Cardiac septum (tissue), 1 donor: ENCODE measurements around the gene MYOM3. TPM values are rescaled to one million over a fixed set of nuclear protein-coding genes. Genes with fewer than 3 reads are reported as not detected.

Experiments used
- DNase-seq: peaks from one replicate; pipeline ENCODE4 v3.0.0-alpha.2; 2020; ENCODE audit warnings: low spot score
- intact Hi-C: fragments of 100-400 bp; cut with DNase I; formaldehyde crosslinking; loops from one replicate; pipeline ENCODE4 v1.14.0; 2022
- long read RNA-seq: library from polyadenylated mRNA; unstranded; transcript quantifications from one replicate; pipeline ENCODE4 v2.0.0, GENCODE V29; 2021
- total RNA-seq: library from RNA; stranded (reverse); fragmentation: NEBNext Ultra II Directional; extraction: Animal tissue kit (Norgen Biotek cat#: 25700); gene quantifications from one replicate; pipeline ENCODE4 v1.2.1, GENCODE V29; 2021
- donor health status: DM: no; HTN: no; CAD: no.

Gene MYOM3
- total RNA-seq = 249 TPM
- long read RNA-seq, full-length matches to known transcripts = 22 of 278 reads
- long read RNA-seq, partial matches to known transcripts = 183 of 278 reads
- long read RNA-seq, other reads (novel, unspliced or antisense) = 73 of 278 reads

DNA sequence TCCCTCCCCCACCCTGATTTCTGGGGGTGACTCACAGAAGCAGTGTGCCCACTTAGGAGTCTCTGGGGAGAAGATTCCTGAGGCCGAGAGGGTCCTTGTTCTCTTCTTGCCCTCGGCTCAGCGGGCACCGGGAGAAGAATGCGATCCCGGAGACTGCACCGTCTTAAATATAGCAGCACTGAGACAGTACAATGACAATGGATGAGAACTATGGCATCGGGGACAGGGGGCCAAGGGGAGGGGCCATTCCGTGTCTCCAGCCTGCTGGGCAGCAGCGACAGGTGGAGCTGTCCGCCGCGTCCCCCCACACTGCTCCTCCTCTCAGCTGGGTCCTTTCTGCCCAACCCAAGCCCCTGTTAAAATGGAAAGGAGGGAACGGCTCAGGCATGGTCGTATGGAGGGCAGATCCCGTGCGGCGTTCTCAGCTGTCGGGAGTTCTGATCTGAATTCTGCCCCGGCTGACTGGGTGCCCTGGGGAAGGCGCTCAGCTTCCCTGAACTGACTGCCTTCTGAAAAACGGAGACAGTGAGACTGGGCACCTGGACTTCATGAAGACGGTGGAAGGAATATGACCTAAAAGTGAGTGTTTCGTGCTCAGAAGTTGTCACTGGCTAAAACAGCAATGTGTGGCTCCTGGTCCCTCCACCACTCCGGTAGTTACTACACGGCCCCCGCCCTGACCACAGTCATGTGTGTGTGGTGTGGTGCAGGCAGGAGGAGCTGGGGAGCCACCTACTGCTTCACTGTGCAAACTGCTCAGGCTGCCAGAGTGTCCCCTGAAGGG lies at the start of gene MYOM3:
Gene MYOM3 (minus strand): TSS at position 140 of the 784 bp plus-strand sequence. CDS start 3,499 bp downstream, outside the sequence.
- intact Hi-C loops = loop anchor here (2.0 to 10.0 kb wide), 2 partner anchors 35 to 187 kb away; no protein-coding TSS in a partner anchor
- DNase-seq = peak; percentile 89

DNA sequence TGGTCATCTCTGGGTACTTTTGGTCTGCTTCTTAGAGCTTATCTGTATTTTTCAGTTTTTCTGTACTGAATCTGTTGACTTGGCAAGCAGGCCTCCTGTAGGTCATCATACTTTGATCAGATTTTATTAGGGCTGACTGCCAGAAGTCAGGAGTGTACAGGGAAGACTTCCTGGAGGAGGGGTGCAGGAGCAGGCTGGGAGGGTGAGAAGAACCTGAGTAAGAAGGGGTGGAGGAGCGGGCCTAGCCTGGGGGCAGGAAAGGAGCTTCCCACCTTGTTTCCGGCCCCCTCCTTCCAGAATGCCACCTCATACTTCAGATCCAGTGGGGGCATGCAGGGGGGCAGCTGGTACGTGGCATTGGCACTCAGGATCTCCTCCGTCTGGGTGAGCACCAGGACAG lies 49.3 kb upstream of the MYOM3 start:
- peak; percentile 33 for DNase-seq

DNA sequence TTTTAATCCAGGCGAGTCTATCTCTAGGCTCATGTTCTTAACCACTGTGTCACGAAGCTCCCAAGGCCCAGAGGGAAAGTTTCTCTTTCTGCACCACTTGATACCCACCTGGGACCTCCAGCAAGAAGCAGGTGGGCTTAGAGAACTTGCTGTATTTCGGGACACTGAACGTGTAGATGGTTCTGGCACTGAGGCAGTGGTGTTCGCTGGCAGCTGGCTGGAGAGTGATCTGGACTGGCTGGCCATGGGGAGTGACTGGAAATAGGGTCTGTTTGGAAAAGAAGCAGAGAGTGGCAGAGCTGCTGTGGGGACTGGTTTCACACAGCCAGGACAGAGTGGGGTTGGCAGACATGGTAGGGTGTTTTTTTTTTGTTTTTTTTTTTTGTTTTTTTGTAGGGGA lies 47.4 kb upstream of the MYOM3 start:
- intact Hi-C loops = no loop called here
- DNase-seq = peak; percentile 51

More for the DNA sequence above, 49.3 kb upstream of the MYOM3 start:
- intact Hi-C loops = no loop called here

DNA sequence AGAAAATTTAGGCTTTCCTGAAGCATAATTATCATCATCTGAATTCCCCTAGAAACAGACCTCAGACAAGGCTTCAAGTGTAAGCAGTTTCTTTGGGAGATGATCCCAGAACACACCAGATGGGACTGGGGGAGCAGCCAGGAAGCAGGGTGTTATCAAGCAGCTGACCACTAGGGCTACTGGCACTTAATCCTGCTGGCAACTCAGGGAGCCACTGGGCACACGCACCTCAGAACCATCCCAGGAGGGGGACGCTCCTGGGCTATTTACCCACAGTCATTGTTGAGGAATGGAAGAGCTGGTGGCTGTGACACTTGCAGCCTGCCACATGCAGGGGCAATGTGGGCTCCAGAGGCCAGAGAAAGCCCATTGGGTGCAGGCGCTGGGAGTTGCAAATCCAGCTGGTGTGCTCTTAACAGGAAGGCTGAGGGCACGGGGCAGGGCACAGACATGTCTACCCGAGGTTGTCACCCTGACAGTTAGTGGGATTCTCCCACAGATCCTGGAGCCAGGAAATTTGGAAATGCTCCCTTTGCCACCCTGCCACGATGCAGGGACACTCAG lies 46.1 kb upstream of the MYOM3 start:
- peak; percentile 33 for DNase-seq
- intact Hi-C loops = no loop called here

DNA sequence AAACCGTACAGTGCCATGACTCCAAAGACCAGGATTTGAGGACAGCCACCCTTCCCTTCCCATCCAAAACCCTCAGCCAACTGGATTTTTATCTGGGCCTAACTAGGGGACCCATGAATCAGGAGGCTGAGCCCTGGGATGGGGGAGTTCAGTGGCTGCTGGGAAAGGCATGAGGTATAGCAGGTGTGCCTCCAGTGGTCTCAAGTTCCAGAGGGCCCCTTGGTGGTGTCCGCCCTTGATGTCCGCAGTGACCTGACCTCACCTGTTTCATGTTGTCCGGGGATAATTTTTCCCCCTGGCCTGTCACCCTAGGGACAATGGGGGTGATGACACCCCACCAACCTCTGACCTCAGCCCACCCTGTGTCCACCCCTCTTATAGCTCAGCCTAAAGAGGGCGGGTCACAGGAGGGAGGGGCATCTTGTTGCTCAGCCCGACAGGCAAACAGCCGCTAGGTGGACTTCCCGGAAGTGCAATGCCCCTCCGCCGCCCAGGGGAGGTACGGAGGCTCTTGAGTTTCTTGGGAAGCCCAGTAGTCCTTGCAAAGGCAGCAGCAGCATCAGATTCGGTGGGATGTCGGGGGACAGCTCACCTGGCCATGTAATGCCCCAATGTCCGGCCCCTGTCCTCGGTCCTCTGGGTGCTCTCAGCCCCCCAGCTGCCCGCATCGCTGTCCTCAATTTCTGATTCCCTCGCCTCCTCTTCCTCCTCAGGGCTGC lies 44.8 kb upstream of the MYOM3 start:
- intact Hi-C loops = no loop called here
- peak; percentile 66 for DNase-seq

DNA sequence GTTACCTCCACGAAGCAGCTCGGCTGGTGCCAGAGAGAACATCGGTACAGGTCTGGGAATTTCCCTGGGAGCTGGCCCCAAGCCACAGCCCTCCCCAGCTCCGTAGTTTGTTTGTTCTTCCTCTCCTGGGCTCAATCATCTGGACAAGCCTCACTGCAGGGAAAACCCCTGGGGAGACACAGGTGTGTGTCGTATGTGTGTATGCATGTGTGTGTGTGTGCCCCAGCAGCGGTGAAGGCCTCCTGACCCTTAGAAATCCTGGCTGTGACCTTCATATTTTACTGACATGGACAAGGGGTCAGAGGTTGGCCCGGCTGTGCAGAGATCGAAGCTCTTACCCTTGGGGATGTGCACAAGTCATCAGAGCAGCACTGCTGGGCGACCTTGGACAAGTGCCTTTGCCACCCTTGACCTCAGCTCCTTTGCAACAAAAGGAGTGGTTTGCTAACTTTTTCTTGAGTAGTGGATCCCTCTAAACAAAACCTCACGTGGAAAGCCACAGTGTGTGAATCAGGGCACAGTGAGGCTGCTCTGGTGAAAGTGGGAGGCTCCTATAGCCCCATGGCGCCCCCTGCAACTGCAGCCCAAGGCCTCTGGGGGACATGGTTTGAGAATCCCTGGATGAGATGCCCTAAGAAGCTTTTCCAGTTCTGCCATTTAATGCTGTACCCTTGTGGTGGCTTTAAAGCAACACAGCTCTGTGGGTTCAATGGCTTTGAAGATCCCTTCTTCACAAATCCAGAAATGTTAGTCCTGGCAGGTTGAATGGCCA lies 43.3 kb upstream of the MYOM3 start:
- intact Hi-C loops = no loop called here
- DNase-seq = peak; percentile 60

DNA sequence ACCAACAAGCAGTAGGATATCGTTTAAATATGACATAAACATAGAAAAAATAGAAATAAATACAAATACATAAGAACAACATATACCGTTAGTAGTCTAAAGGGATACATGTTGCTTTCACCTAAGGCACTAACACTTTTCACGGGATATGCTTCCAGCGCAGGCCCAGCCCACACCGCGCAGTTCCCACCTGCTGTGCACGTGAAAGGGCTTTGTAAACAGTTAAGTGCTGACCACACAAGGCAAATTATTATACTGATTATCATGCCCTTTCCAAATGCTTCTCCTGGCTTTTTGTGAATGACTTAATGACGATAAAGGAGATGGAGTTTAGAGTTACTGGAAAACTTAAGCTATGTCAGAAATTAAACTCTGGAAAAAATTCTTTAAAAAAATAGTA lies 42.3 kb upstream of the MYOM3 start:
- DNase-seq = no peak
- intact Hi-C loops = loop anchor here (5.0 kb wide), 2 partner anchors 82 to 238 kb away; no protein-coding TSS in a partner anchor

DNA sequence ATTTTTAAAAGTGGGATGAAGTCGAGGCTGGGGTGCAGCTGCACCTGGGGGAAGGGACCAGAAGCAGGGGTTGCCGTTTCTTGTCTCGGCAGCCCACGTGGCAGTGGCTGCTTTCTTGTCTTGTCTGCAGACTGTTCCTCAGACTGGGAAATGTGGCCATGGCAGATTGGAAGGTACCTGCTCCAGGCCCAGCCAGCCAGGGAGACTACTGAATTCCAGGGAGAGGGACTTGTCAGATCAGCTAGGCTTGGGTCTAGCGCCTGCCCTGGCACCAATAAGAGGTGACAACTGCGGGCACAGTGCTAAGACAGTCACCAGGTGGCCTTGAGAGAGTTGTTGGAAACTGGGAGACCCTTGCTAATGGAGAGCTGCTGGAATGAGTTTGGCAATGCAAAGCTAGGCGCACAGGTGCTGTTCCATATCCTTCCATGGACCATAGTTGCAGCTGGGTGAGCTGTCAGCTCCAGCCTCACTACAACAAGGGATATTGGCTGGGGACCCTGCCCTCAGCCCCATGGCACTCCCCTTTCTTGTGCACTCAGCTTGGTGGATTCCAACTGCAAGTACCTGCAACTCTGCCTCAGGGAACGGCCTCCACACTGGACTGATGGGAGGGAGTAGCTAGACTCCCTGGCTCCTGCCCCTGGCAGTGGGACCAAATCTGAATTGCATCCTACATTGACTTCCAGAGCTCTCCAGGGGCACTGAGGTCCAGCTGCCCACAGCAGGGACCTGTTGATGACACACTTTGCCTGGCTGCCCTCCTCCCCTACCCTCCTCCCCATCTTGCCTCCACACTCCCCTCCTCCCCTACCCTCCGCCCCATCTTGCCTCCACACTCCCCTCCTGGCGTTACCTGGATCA lies 40.9 kb upstream of the MYOM3 start:
- intact Hi-C loops = loop anchor here (5.0 kb wide), 2 partner anchors 81 to 239 kb away; no protein-coding TSS in a partner anchor
- DNase-seq = no peak

DNA sequence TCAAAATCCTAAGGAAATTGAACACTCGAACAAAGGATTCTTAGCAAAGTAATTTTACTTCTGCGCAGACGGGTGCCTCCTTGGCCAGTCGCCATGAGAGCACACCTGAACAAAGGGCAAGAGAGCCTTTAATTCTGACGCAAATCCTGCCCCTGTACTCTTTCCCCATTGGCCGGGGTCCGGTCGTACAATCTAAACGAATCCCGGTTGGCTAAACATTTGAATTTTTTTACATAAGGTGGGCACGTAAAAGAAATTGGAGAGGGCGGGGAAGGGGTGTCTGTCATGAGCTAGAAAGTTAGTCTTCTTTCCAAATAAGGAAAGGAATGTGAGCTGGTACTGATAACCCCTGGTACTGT lies 39.2 kb upstream of the MYOM3 start:
- intact Hi-C loops = loop anchor here (5.0 kb wide), 2 partner anchors 79 to 241 kb away; no protein-coding TSS in a partner anchor
- no peak for DNase-seq

DNA sequence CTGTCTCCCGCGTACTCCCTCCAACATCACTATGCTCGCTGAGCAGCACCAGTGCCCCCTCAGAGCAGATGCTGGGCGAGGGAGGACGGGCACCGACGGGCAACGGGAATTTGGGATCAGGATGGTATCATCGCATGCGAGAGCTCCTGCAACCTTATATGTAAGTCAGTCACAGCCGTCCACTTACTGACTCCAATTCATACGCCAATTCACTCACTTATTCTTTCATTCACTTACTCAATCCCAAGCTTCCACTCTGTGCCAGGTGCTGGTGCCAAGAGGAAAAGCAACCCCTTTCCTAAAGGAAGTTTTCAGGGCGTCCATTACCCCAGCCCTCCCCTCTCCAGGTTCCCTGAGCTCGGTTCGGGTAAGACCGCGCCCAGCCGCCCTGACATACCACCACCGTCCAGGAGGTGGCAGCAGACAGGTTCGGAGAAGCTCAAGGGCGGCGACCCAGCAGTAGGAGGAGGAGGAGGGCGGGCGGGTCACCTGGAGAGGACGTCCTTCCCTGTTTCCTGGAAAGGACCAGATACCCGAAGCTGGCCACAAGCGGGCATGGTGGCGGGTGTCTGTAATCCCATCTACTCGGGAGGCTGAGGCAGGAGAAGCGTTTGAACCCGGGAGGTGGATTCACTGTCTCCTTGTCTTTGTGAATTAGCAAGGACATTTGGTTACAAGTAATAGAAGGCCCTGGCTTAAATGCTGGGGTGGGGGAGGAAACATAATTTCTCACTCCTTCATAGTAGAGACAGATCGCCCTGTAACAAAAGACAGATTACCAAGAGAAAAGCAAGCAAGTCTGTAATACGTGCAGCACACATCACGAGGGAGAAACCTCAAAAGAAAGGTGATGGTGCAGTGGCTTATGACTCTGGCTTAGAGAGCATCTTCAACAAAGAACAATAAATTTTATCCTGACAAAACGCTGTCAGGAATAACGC lies 38.6 kb upstream of the MYOM3 start:
- peak; percentile 95 for DNase-seq
- intact Hi-C loops = loop anchor here (5.0 kb wide), 2 partner anchors 78 to 242 kb away; no protein-coding TSS in a partner anchor

DNA sequence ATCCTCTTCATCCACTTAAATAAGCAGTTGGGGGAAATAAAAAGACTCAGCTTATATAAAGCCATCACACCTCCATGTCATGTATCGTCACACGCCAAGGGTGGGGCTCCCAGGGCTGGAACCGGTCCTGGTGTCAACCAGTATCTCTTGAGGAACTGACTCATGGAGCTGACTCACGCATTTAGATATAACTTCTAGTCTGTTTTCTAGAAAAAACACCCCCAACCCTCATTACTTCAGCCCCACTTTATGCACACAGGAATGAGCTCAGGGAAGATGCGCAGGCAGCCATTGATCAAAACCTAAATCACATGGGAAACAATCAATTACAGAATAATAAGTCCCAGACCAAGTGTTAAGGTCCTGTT lies 37.9 kb upstream of the MYOM3 start:
- intact Hi-C loops = loop anchor here (5.0 kb wide), 2 partner anchors 78 to 242 kb away; no protein-coding TSS in a partner anchor
- DNase-seq = peak; percentile 72

DNA sequence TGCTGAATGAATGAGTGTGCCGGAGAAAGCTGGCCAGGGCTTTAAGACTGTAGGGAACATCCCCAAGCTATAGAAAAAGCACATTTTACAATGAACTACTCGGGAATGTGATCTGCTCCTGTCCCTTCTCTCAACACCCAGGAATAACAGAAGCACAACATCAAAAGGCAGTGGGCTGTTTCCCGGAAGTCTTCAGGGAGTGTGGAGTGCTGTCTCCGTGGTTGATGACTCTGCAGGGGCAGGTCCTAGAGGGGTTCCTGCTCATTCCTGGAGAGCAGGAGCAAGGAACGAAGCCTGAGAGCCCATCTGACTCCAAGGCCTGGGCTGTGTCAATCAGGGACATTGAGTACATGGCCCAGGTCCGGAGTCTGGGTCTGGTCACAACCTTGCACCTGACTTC lies 35.9 kb upstream of the MYOM3 start:
- intact Hi-C loops = no loop called here
- DNase-seq = peak; percentile 41

DNA sequence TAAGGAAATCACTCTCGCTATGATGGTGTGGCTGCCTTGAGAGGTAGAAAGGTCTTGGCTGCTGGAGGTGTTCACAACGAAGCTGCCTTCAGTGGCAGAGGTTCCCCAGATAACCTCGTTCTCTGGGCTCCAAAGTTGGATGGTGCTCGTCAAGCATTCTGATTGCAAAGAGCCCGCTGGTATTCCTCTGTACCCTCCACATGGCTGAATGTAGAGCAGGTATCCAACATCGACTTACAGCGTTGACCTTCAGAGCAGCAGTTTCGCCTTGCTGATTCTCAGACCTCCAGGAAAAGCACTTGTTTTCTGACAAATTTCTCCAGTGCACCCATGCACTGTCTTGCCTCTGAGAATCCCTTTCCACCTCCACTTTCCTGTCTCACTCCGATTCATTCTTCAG lies 35.3 kb upstream of the MYOM3 start:
- peak; percentile 12 for DNase-seq
- intact Hi-C loops = no loop called here

DNA sequence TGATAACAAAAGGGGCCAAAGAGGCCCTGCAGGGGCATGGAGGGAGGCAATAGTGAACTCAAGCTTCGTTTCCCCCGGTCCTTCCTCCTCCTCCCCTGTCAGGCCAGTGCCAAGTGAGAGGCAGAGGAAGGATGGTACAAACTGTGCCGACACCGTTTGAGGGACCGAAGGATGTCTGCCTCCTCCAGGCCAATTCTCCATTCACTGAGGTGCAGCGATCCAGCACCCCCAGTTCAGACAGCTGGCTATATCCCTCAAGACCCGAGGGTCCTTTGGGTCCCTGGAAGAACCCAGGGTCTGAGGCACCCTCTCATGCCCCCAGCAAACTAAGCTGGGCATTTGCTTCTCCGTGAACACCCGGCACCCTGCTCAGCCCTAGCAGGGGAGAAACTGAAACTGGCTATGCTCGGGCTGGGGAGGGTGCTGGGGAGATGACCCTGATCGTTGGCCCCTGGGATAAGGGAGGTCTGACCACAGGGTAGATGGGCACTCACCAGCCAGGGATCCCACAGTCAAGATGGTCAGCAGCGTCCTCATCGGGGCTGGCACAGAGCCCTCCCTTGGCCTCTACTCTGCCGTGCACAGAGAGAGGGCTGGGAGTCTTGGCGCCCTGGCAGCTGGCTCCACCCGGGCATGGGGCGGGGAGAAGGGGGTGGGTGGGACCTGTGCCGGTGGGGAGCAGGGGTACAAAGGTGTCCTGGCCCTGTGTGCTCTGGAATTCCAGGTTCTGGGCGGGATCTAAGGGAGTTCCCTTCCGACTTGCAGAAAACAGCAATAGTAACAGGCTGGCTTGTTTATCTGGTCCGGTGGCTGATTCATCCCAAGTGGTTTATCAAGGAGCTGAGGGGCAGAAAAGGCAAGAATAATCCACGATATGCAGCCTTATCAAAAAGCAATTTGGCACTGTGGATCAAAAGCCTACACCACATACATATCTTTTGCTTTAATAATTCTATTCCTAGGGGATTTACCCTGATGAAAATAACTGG lies 30.9 kb upstream of the MYOM3 start, which contains the start of gene IL22RA1:
Gene IL22RA1 (minus strand): TSS at position 595 of the 989 bp plus-strand sequence. CDS start 58 bp downstream, at position 537.
- intact Hi-C loops = no loop called here
- peak; percentile 70 for DNase-seq

DNA sequence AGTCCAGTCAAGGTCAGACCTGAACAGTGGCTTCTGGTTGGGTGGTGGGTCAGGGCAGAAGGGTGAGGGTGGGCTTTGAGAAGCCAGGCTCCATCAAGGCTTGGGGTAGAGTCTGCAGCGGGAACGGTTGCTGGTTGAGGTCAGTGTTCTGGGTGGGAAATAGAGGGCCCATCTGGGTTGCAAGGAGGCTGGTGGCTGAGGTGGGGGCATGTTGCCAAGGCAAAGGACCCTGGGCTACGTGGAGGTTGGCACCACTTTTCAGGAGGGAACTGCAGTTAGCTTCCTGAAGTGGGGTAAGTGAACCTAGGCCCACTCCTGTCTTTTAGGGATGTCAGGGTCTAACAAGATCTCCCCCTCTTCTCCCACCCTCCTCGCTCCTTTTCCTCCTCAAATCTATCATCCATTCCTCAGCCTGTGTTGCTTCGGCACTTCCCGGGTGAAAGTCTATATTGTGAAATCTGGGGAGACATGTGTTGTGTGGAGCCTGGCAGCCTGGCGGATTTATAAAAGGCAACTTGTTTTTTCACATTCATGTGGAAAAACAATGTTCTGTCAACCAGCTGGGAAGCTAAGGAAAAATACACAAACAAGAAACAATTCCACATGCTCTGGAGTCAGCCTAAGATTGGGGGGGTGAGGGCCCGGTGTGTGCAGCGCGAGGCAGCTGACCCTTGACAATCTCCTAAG lies 29.5 kb upstream of the MYOM3 start:
- peak; percentile 17 for DNase-seq
- intact Hi-C loops = no loop called here
